ENCODE results near the gene NF2. TPM values are rescaled to one million over a fixed set of nuclear protein-coding genes. Genes with fewer than 3 reads are reported as not detected.

NF2 gene
- total and polyA plus RNA-seq, 2 of the 8 experiments (the other 6 are each of a cell fraction or from before 2014, with no cell fraction given), result 17.6 to 53.6 TPM

GRCh38 chr22:29617922-29618629 is 14.6 kb downstream of the NF2 start:
- Histone ChIP-seq H3K4me2 (ENCODE audit: insufficient read depth in 1 of 2, low read depth in 2 of 2, low read length in 2 of 2) (no peak overlapping the region), H2BK20ac (ENCODE audit: low read length) (no peak overlapping the region), H3K9me3 (ENCODE audit: insufficient read depth in 2 of 2, low read depth in 1 of 2, low read length in 1 of 2) (no peaks in the 10 kb centered on the region), H3K9ac (replicated peaks in 1 of 4; ENCODE audit: extremely low read depth in 1 of 4, low read depth in 3 of 4, low read length in 3 of 4) (no peak overlapping the region), H3K23me2 (ENCODE audit: low read depth, low read length) (no peaks in the 10 kb centered on the region), H4K5ac (ENCODE audit: insufficient read length, low read depth, low read length) (no peak overlapping the region), H2BK15ac (ENCODE audit: low read length) (no peak overlapping the region), H3K79me2 (ENCODE audit: control insufficient read depth in 1 of 2, insufficient read depth in 2 of 2, low read length in 2 of 2) (peaks cover 0 to 27% of the 10 kb centered on the region in 2 experiments), H3K4me3 (ENCODE audit: extremely low read depth in 1 of 4, insufficient read depth in 2 of 4, low read depth in 3 of 4, low read length in 4 of 4) (no peak overlapping the region), H3K4ac (replicated peaks; ENCODE audit: insufficient read length, low read depth, low read length) (no peak overlapping the region), H3K27ac (ENCODE audit: low read depth, low read length) (no peak overlapping the region), H3K23ac (ENCODE audit: insufficient read length) (no peak overlapping the region), H3K79me1 (ENCODE audit: low read depth, low read length) (peaks cover 3% of the 10 kb centered on the region; the same call in 1 of the 2 replicates), H2AK5ac (ENCODE audit: low read depth, low read length) (no peak overlapping the region), H4K91ac (replicated peaks; ENCODE audit: insufficient read length, low read length) (no peak overlapping the region), H4K8ac (ENCODE audit: extremely low read depth, insufficient read depth, low read length) (no peak overlapping the region), H3K4me1 (replicated peaks in 1 of 4; ENCODE audit: control insufficient read depth in 3 of 4, insufficient read depth in 4 of 4, low read length in 3 of 4) (no peaks in the 10 kb centered on the region; a peak in 1 of 7 replicates), H3K27me3 (replicated peaks in 1 of 4; ENCODE audit: control insufficient read depth in 3 of 4, extremely low read depth in 1 of 4, insufficient read depth in 3 of 4, low read length in 3 of 4) (no peaks in the 10 kb centered on the region), H3K56ac (replicated peaks; ENCODE audit: insufficient read length, low read depth, low read length) (no peak overlapping the region), H3K36me3 (ENCODE audit: control insufficient read depth in 2 of 4, insufficient read depth in 4 of 4, low read length in 3 of 4) (no peaks in the 10 kb centered on the region), H4K20me1 (replicated peaks in 1 of 2; ENCODE audit: control insufficient read depth in 1 of 2, insufficient read depth in 2 of 2, low read length in 2 of 2) (peaks cover 0 to 5% of the 10 kb centered on the region in 2 experiments), H3K14ac (ENCODE audit: insufficient read length) (no peak overlapping the region), H2BK5ac (ENCODE audit: low read depth, low read length) (no peak overlapping the region), H2AFZ (ENCODE audit: low read length) (no peak overlapping the region), H2BK12ac (ENCODE audit: low read depth, low read length) (no peak overlapping the region), H2BK120ac (replicated peaks; ENCODE audit: low read depth, low read length) (no peak overlapping the region), H3K18ac (ENCODE audit: extremely low read depth, low read length) (no peak overlapping the region)
- CTCF ChIA-PET (ENCODE audit: partially characterized antibody), result interaction anchor here (1.0 to 2.1 kb wide), 3 partner anchors 8 to 18 kb away, joined by 3 to 8 read pairs (median 7); no protein-coding TSS in a partner anchor
- TF ChIP-seq KDM5A (IDR thresholded peaks at IDR 0.05; ENCODE audit: low read length) (no peak), MAFK (IDR thresholded peaks at IDR 0.05; ENCODE audit: low read depth, low read length) (no peak), TAF7 (optimal IDR thresholded peaks at IDR 0.05; ENCODE audit: borderline replicate concordance, low read depth, low read length) (no peak), SIRT6 (IDR thresholded peaks at IDR 0.05; ENCODE audit: low read length) (no peak), CREB1 (IDR thresholded peaks at IDR 0.05) (no peak), ZNF274 (IDR thresholded peaks at IDR 0.05; ENCODE audit: borderline replicate concordance, extremely low read depth, low read length) (no peak), JUND (IDR thresholded peaks at IDR 0.05; ENCODE audit: low read length) (no peak)
- FAIRE-seq, result no peak
- 62% methylated on average over 2 of the region's 2 CpGs; no CpG with 5 or more reads in 1 of the 2 experiments for WGBS, 2 experiments (ENCODE audit: extremely low coverage in 1 of 2, insufficient coverage in 1 of 2, insufficient read length in 1 of 2, insufficient replicate concordance in 2 of 2, low coverage in 1 of 2, low lambda C conversion rate in 2 of 2, missing lambda C conversion rate in 1 of 2)
- POLR2A ChIA-PET (ENCODE audit: partially characterized antibody), result no interaction called here
- no peak for DNase-seq (ENCODE audit: low read depth in 1 of 2, low spot score in 2 of 2)
